ENCODE measurements around the gene CDH4. TPM values are rescaled to one million over a fixed set of nuclear protein-coding genes. Genes with fewer than 3 reads are reported as not detected.

CDH4 gene
- total and polyA plus RNA-seq, 7 donors = under 0.01 to 0.06 TPM; not detected in 5

GRCh38 chr20:61312925-61313324, 60.9 kb downstream of the CDH4 start:
- H3K9me3 ChIP-seq = no peaks in the 10 kb centered on the region
- no peak overlapping the region for H3K27ac ChIP-seq
- WGBS, 2 donors = 73 to 79% methylated on average over 13 of the region's 13 CpGs
- H3K36me3 ChIP-seq = no peaks in the 10 kb centered on the region
- no peak for DNase-seq
- no peak overlapping the region for H3K4me3 ChIP-seq
- TF ChIP-seq EP300 (IDR thresholded peaks at IDR 0.05) = no peak
- TF ChIP-seq CTCF (IDR thresholded peaks at IDR 0.05) = no peak
- no peak for TF ChIP-seq POLR2AphosphoS5 (IDR thresholded peaks at IDR 0.05)
- TF ChIP-seq POLR2A (IDR thresholded peaks at IDR 0.05) = no peak
- no peaks in the 10 kb centered on the region for H3K4me1 ChIP-seq
- peaks cover 0 to 15% (median 5%) of the 10 kb centered on the region in 3 donors for H3K27me3 ChIP-seq
- intact Hi-C loops (cut with DNase I) = no loop called here

DNA sequence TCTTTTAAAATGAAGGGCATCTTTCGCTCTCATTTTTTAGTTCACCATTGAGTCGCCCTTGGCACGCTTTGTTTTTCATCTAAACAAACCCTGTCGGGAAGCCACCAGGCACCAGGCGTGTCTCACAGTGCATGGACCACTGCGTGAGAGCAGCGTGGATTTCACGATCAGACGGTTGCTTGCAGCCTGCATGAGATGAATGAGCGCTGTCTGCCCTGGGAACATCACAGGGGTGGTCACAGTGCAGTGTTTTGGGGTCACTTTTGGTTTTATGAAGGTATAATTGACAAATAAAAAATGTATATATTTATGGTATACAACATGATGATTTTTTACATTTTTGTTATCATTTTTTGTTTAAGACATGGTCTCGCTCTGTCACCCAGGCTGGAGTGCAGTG, 61.3 kb downstream of the CDH4 start:
- H3K36me3 ChIP-seq = no peaks in the 10 kb centered on the region
- H3K4me1 ChIP-seq = no peaks in the 10 kb centered on the region
- H3K27me3 ChIP-seq = peaks cover 0 to 20% (median 7%) of the 10 kb centered on the region in 3 donors
- DNase-seq = no peak
- H3K27ac ChIP-seq = no peak overlapping the region
- TF ChIP-seq POLR2A (IDR thresholded peaks at IDR 0.05) = no peak
- TF ChIP-seq POLR2AphosphoS5 (IDR thresholded peaks at IDR 0.05) = no peak
- TF ChIP-seq EP300 (IDR thresholded peaks at IDR 0.05) = no peak
- TF ChIP-seq CTCF (IDR thresholded peaks at IDR 0.05) = no peak
- 87 to 88% methylated on average over 11 of the region's 11 CpGs for WGBS, 2 donors
- intact Hi-C loops (cut with DNase I) = no loop called here
- H3K9me3 ChIP-seq = no peaks in the 10 kb centered on the region
- no peak overlapping the region for H3K4me3 ChIP-seq

DNA sequence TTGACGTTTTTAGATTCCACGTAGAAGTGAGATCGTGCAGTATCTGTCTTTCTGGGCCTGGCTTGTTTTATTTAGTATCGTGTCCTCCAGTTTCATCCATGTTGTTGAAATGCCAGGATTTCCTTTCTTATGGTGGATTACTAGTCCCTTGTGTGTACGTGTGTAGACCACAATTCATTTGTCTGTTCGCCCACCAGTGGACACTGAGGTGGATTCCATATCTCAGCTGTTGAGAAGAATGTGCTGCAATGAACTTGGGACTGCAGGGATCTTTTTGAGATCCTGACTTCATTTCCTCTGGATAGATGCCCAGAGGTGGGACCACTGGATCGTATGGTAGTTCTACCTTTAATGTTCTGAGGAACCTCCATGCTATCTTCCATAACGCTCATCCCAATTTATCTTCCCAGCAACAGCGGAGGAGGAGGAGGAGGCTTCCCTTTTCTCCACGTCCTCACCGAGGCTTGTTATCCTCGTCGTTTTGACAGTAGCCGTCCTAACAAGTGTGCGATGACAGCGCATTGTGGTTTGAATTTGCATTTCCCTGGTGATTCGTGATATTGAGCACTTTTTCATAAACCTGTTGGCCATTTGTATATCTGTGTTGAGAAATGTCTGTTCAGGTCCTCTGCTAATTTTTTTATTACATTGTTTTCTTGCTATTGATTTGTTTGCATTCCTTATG, 62.4 kb downstream of the CDH4 start:
- H3K4me1 ChIP-seq = no peaks in the 10 kb centered on the region
- WGBS, 2 donors = 88 to 89% methylated on average over 17 of the region's 17 CpGs
- peaks cover 0 to 27% (median 7%) of the 10 kb centered on the region in 3 donors for H3K27me3 ChIP-seq
- TF ChIP-seq CTCF (IDR thresholded peaks at IDR 0.05) (no peak), POLR2A (IDR thresholded peaks at IDR 0.05) (no peak), EP300 (IDR thresholded peaks at IDR 0.05) (no peak), POLR2AphosphoS5 (IDR thresholded peaks at IDR 0.05) (no peak)
- no peak for DNase-seq
- H3K9me3 ChIP-seq = no peaks in the 10 kb centered on the region
- H3K36me3 ChIP-seq = no peaks in the 10 kb centered on the region
- intact Hi-C loops (cut with DNase I) = no loop called here
- H3K27ac ChIP-seq = no peak overlapping the region
- no peak overlapping the region for H3K4me3 ChIP-seq

DNA sequence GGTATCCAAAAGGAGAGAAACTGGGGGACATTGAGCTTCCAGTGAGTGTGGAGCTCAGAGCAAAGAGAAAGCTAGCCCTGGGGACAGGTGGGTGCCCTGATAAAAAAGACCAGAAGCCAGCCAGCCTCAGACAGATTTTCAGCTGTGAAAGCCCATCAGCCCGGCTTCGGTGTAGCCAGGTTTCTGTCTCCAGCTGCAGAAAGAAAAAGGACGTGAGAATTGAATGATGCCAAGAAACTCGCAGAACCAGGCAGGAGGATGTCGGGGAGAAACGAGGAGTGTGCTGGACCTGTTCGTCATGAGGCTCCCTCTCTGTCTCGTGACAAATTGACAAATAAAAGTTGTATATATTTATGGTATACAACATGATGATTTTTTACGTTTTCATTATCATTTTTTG, 63.3 kb downstream of the CDH4 start:
- H3K4me1 ChIP-seq = no peaks in the 10 kb centered on the region
- DNase-seq = no peak
- no peaks in the 10 kb centered on the region for H3K9me3 ChIP-seq
- TF ChIP-seq EP300 (IDR thresholded peaks at IDR 0.05) (no peak), POLR2AphosphoS5 (IDR thresholded peaks at IDR 0.05) (no peak), POLR2A (IDR thresholded peaks at IDR 0.05) (no peak), CTCF (IDR thresholded peaks at IDR 0.05) (no peak)
- intact Hi-C loops (cut with DNase I) = no loop called here
- no peak overlapping the region for H3K27ac ChIP-seq
- peaks cover 0 to 27% (median 7%) of the 10 kb centered on the region in 3 donors for H3K27me3 ChIP-seq
- no peak overlapping the region for H3K4me3 ChIP-seq
- no peaks in the 10 kb centered on the region for H3K36me3 ChIP-seq
- 79 to 82% methylated on average over 9 of the region's 9 CpGs for WGBS, 2 donors

GRCh38 chr20:61316346-61316745, 64.3 kb downstream of the CDH4 start:
- Histone ChIP-seq H3K27ac (no peak overlapping the region), H3K4me1 (no peaks in the 10 kb centered on the region), H3K4me3 (no peak overlapping the region), H3K36me3 (no peaks in the 10 kb centered on the region), H3K27me3 (peaks cover 0 to 31% (median 7%) of the 10 kb centered on the region in 3 donors), H3K9me3 (no peaks in the 10 kb centered on the region)
- intact Hi-C loops (cut with DNase I) = no loop called here
- no peak for DNase-seq
- no peak for TF ChIP-seq EP300 (IDR thresholded peaks at IDR 0.05)
- TF ChIP-seq POLR2A (IDR thresholded peaks at IDR 0.05) = no peak
- TF ChIP-seq CTCF (IDR thresholded peaks at IDR 0.05) = no peak
- no peak for TF ChIP-seq POLR2AphosphoS5 (IDR thresholded peaks at IDR 0.05)
- 77% methylated on average over 10 of the region's 10 CpGs for WGBS, 2 donors

Data from sigmoid colon (tissue), 7 donors.